Hepatocyte (in vitro differentiated cells): Measurements from ENCODE around the gene ALK.

Experiments used
- CTCF ChIP-seq: fragments of 200-600 bp; sonication (generic); IDR thresholded peaks from 2 replicates; pipeline ENCODE4 v1.5.1; 2016; ENCODE audit warnings: antibody characterized with exemption, mild to moderate bottlenecking; ENCODE audit not compliant: poor library complexity
- EZH2 ChIP-seq: fragments of 200-600 bp; sonication (generic); IDR thresholded peaks from 2 replicates; pipeline ENCODE4 v1.6.1; 2016; ENCODE audit warnings: antibody characterized with exemption, mild to moderate bottlenecking, borderline replicate concordance

DNA sequence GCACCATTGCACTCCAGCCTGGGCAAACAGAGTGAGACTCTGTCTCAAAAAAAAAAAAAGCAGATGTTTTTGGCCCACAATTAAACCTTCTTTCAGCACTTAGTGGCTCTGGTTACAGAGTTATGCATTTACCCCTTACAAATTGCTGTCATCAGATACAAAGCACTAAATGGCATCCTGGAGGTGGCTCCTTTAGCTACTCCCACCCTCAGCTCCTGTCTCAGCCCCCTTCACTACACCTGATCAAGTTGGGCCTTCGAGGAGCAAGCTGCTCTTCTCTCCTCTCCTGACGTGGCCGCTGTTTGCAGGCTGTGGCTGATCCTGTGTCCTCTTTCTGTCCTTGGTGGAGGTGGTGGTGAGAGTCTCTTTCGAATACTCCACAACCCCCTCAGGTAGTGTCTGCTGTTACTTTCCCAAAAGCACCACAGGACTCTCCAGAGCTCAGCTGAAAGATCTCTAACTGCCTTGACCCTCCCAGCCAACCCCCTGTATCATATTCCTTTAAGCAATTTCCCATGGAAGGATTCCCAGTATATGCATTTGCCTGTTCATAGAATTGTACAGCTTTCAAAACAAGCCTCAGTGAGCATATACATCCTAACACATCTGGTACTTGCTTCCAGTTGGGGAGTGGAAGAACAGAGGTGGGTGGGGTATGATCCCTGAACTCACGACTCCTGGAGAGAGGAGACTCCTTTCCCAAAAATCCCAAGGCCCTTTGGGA is 520.3 kb downstream of the ALK start:
- no peak for TF ChIP-seq CTCF
- no peak for TF ChIP-seq EZH2
